ENCODE results near the gene SYCP2L. TPM values are rescaled to one million over a fixed set of nuclear protein-coding genes. Genes with fewer than 3 reads are reported as not detected.
"Not testable (repeated sequence)": the region's sequence is repeated elsewhere in the genome, so short reads cannot be mapped to it uniquely, and the experiment has no call there.

SYCP2L gene
- polyA plus RNA-seq, 1 of the 3 experiments (the other 2 are of a cell fraction) = 0.82 TPM

DNA sequence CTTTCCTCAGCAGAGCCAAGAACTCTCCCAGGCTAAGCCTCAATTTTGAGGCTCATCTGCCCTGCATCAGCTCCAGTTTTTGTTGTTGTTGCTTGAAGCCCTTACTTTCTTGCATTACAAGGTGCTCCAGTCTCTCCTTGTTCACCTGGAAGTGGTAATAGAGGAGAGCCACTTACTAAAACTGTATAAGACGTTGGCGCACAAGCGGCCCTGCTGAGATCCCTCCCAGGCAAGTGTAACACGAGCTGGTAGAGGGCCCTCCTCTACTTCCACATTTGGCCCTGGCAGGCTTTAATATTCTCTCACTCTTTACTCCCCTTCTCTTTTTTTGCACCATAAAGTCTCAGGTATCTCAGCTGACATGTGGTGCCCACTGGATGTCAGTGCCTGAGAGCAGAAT is 24.5 kb upstream of the SYCP2L start:
- 73% methylated on average over 4 of the region's 4 CpGs for WGBS (ENCODE audit: low lambda C conversion rate)

GRCh38 chr6:10863031-10863430 is 23.8 kb upstream of the SYCP2L start:
- H3K4me2 ChIP-seq; H4K20me1 ChIP-seq (ENCODE audit: insufficient read depth); H3K79me2 ChIP-seq (ENCODE audit: insufficient read depth); H3K4me1 ChIP-seq (ENCODE audit: control insufficient read depth in 1 of 2, insufficient read depth in 2 of 2, low read depth in 1 of 2, low read length in 1 of 2); POLR2A ChIA-PET; H3F3A ChIP-seq (replicated peaks; ENCODE audit: insufficient read depth); DNase-seq; H3K9me3 ChIP-seq; H3K36me3 ChIP-seq (replicated peaks in 1 of 2; ENCODE audit: control insufficient read depth in 1 of 2, insufficient read depth in 2 of 2, low read length in 1 of 2); CTCF ChIA-PET; H3K4me3 ChIP-seq (ENCODE audit: low read depth in 2 of 2, low read length in 1 of 2); H3K9ac ChIP-seq; H3K27ac ChIP-seq (ENCODE audit: low read depth in 2 of 2, low read length in 1 of 2); H3K9me2 ChIP-seq; H2AFZ ChIP-seq (ENCODE audit: low read depth); H3K27me3 ChIP-seq (ENCODE audit: insufficient read depth): not testable (repeated sequence)
- 68% methylated on average over 7 of the region's 7 CpGs for WGBS (ENCODE audit: low lambda C conversion rate)

More for the DNA sequence above, 24.5 kb upstream of the SYCP2L start:
- Histone ChIP-seq H3K36me3 (replicated peaks in 1 of 2; ENCODE audit: control insufficient read depth in 1 of 2, insufficient read depth in 2 of 2, low read length in 1 of 2) (no peaks in the 10 kb centered on the region), H3K9me3 (no peaks in the 10 kb centered on the region), H2AFZ (ENCODE audit: low read depth) (no peak overlapping the region), H3K27ac (ENCODE audit: low read depth in 2 of 2, low read length in 1 of 2) (no peak overlapping the region), H4K20me1 (ENCODE audit: insufficient read depth) (no peaks in the 10 kb centered on the region), H3F3A (replicated peaks; ENCODE audit: insufficient read depth) (no peaks in the 10 kb centered on the region), H3K4me1 (ENCODE audit: control insufficient read depth in 1 of 2, insufficient read depth in 2 of 2, low read depth in 1 of 2, low read length in 1 of 2) (no peaks in the 10 kb centered on the region), H3K9ac (no peak overlapping the region), H3K9me2 (no peaks in the 10 kb centered on the region), H3K27me3 (ENCODE audit: insufficient read depth) (no peaks in the 10 kb centered on the region), H3K4me3 (ENCODE audit: low read depth in 2 of 2, low read length in 1 of 2) (no peak overlapping the region), H3K4me2 (no peak overlapping the region), H3K79me2 (ENCODE audit: insufficient read depth) (no peaks in the 10 kb centered on the region)
- POLR2A ChIA-PET = no interaction called here
- TF ChIP-seq RFX5 (IDR thresholded peaks at IDR 0.05; ENCODE audit: low read length) (no peak), MXI1 (IDR thresholded peaks at IDR 0.05; ENCODE audit: low read depth, low read length) (no peak), YY1 (IDR thresholded peaks at IDR 0.05; ENCODE audit: low read depth) (no peak), EP300 (IDR thresholded peaks at IDR 0.05; ENCODE audit: borderline replicate concordance in 1 of 2, low read depth in 1 of 2, low read length in 1 of 2) (no peak), RXRA (IDR thresholded peaks at IDR 0.05; ENCODE audit: borderline replicate concordance, low read depth) (no peak), MAX (IDR thresholded peaks at IDR 0.05; ENCODE audit: low read depth) (no peak), TCF12 (IDR thresholded peaks at IDR 0.05) (no peak), EZH2phosphoT487 (IDR thresholded peaks at IDR 0.05; ENCODE audit: borderline replicate concordance, low read depth) (no peak), TEAD4 (IDR thresholded peaks at IDR 0.05; ENCODE audit: borderline replicate concordance, insufficient read depth) (no peak), GATA2 (CRISPR knock-in tag; IDR thresholded peaks at IDR 0.05) (no peak), MEF2A (IDR thresholded peaks at IDR 0.05; ENCODE audit: borderline replicate concordance, low read depth) (no peak)
- TF ChIP-seq, protein P1, sequence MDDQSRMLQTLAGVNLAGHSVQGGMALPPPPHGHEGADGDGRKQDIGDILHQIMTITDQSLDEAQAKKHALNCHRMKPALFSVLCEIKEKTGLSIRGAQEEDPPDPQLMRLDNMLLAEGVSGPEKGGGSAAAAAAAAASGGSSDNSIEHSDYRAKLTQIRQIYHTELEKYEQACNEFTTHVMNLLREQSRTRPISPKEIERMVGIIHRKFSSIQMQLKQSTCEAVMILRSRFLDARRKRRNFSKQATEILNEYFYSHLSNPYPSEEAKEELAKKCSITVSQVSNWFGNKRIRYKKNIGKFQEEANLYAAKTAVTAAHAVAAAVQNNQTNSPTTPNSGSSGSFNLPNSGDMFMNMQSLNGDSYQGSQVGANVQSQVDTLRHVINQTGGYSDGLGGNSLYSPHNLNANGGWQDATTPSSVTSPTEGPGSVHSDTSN (IDR thresholded peaks at IDR 0.05) = no peak
- no peak for DNase-seq
- CTCF ChIA-PET = interaction anchor here (1.0 kb wide), 1 partner anchor 24 kb away, joined by 3 read pairs; the partner anchor contains the start of gene SYCP2L

DNA sequence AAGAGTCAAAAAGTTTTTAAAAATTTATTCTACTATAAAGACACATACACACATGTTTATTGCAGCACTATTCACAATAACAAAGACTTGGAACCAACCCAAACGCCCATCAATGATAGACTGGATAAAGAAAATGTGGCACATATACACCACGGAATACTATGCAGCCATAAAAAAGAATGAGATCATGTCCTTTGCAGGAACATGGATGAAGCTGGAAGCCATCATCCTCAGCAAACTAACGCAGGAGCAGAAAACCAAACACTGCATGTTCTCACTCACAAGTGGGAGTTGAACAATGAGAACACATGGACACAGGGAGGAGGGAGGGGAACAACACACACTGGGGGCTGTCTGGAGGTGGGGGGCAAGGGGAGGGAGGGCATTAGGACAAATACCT is 20.1 kb upstream of the SYCP2L start:
- H3K36me3 ChIP-seq (replicated peaks in 1 of 2; ENCODE audit: control insufficient read depth in 1 of 2, insufficient read depth in 2 of 2, low read length in 1 of 2); POLR2A ChIA-PET; DNase-seq; H3K4me3 ChIP-seq (ENCODE audit: low read depth in 2 of 2, low read length in 1 of 2); H3K9ac ChIP-seq; H3F3A ChIP-seq (replicated peaks; ENCODE audit: insufficient read depth); H3K4me1 ChIP-seq (ENCODE audit: control insufficient read depth in 1 of 2, insufficient read depth in 2 of 2, low read depth in 1 of 2, low read length in 1 of 2); H3K79me2 ChIP-seq (ENCODE audit: insufficient read depth); H3K27me3 ChIP-seq (ENCODE audit: insufficient read depth); H2AFZ ChIP-seq (ENCODE audit: low read depth); H3K9me2 ChIP-seq; H3K9me3 ChIP-seq; H3K4me2 ChIP-seq; H4K20me1 ChIP-seq (ENCODE audit: insufficient read depth); H3K27ac ChIP-seq (ENCODE audit: low read depth in 2 of 2, low read length in 1 of 2): not testable (repeated sequence)
- WGBS (ENCODE audit: low lambda C conversion rate) = 39% methylated on average over 3 of the region's 3 CpGs
- CTCF ChIA-PET = interaction anchor here (1.3 kb wide), 1 partner anchor 9 kb away, joined by 3 read pairs; no protein-coding TSS in a partner anchor

Data from SK-N-SH (cell line).